GM19397 (cell line): ENCODE results near the gene STH.

Source experiments
- ATAC-seq: cut with Tn5 transposase; IDR thresholded peaks from one replicate; pipeline ENCODE4 v1.9.1; 2021; ENCODE audit warnings: mild to moderate bottlenecking, moderate library complexity; ENCODE audit not compliant: unreplicated experiment

The STH gene

DNA sequence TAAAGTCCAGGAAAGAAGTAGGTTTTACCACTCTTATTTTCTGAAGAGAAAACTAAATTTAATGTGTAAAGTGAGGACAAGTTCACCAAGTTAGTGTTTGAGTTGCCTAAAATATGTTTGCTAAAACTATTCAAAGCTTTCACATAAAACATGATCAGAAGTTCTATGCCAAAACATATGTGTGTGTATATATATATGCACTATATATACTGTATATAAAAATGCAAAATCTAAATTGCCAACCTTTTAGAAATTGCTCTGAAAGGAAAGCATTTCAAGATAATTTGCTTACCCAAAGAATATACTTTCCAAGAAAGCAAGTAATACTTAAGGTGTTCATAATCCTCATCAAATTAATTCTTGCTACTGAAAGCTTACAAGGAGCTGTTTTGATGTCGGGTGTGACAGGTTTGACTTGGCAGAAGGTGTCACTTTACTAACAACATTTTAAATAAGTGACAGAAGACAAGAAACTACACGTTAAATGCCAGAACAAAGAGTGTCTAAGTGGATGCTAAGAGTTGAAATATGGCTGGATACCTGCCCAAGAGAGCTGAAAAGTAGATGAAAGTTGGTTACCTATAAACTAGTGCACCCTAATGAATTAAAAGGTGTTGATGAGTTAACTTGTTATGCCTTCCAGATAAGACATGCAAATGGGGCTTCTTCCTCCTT, 32.3 kb upstream of the STH start:
- ATAC-seq: no peak

- ATAC-seq: no peak
These were observed 31.7 kb upstream of the STH start for GRCh38 chr17:45967378-45967777.

DNA sequence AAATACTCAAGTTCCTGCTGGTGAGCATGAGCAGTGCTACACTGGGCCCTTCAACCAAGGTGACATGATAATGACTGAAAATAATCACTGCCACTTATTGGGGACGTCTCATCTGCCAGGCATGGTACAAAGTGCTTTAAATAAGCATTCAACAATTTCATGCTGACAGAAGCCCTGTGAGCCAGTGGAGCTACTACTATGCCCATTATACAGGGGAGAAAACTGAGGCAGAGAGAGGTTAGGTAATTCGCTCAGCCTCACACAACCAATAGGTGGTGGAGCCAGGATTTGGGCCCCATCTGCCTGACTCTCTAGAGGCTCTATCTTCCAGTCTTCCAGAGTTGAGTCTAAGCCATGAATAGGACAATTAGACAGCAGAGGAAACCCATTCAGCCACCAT, 30.3 kb upstream of the STH start:
- ATAC-seq: no peak

GRCh38 chr17:45969726-45970125, 29.3 kb upstream of the STH start:
- no peak for ATAC-seq

DNA sequence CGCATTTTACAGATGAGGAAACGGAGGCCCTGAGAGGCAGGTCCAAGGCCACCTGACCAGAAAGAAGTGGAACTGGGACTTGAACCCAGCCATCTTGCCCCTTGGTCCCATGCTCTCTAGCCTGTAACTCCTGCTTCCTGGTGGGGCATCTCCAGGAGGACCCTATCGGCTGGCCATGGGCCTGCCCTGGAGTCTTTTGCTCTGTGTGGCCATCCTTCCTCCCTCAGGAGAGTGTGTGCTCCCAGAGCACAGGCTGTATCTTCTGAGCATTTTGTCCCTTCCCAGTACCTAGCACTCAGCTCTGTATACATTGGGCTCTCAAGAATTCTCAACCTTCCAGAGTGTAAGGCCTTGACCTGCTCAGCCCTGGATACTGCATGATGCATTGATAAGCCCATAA, 28.4 kb upstream of the STH start:
- ATAC-seq: no peak

GRCh38 chr17:45971698-45972141, 27.3 kb upstream of the STH start:
- no peak for ATAC-seq

DNA sequence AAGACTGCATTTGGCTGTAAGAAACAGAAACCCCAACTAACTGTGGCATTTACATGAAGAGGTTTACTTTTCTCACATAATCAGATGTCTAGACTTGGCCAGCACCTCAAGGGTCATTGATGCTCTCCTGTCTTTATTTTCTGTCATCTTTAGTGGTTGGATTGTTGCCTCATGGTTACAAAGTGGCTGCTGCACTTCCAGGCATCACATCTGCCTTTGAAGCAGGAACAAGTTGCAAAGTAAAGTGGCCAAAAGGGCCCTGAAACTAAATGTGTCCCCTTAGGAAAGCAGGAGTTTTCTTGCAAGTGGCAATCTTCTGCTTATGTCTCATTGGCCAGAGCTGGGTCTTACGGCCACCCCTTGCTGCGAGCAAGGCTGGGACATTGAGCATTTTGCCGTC, 26.5 kb upstream of the STH start:
- ATAC-seq: no peak

DNA sequence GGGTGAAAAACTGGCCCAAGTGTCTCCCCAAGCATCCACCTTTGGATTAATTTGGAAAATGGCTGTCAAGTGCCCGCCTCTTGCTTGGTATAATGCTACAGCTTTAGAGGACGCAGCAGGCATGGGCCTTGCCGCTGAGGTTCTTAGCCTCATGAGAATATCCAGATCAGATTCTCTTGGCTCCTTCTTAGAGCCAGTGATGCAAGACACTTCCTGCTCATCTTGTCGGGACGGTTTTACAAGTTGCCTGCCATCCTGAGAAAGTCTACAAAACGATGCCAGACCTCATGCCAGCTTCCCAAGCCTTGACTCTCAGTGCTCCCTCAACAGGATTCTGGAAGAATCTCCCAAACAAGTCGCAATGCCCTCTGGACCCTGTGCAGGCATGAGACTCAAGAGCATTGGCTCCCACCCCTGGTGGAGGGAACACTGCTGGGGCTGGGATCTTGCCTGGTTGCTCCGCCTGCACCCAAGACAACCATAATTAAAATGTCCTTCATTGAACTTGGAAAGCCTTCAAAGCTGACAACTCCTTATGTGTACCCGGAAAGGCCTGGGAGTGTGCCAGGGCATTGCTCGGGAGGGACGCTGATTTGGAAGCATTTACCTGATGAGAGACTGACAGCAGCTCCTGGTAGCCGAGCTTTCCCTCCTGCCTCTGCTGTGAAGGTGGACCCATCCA, 25.8 kb upstream of the STH start:
- ATAC-seq: no peak

DNA sequence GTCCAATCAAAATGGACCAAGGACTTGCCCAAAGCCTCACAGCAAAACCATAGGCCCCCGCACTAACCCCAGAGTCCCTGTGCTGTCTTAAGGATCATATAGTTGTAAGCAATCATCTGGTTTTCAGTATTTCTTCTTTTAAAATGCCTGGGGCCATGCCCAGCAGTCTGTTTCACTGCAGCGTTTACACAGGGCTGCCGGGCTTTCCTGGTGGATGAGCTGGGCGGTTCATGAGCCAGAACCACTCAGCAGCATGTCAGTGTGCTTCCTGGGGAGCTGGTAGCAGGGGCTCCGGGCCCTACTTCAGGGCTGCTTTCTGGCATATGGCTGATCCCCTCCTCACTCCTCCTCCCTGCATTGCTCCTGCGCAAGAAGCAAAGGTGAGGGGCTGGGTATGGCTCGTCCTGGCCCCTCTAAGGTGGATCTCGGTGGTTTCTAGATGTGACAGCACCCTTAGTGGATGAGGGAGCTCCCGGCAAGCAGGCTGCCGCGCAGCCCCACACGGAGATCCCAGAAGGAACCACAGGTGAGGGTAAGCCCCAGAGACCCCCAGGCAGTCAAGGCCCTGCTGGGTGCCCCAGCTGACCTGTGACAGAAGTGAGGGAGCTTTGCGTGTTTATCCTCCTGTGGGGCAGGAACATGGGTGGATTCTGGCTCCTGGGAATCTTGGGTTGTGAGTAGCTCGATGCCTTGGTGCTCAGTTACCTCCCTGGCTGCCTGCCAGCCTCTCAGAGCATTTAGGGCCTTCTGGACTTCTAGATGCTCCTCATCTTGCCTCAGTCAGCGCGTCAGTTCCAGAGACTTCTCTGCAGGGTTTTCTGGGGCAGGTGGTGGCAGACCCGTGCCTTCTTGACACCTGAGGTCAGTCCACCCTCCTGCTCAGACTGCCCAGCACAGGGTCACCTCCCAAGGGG, 24.8 kb upstream of the STH start:
- no peak for ATAC-seq

DNA sequence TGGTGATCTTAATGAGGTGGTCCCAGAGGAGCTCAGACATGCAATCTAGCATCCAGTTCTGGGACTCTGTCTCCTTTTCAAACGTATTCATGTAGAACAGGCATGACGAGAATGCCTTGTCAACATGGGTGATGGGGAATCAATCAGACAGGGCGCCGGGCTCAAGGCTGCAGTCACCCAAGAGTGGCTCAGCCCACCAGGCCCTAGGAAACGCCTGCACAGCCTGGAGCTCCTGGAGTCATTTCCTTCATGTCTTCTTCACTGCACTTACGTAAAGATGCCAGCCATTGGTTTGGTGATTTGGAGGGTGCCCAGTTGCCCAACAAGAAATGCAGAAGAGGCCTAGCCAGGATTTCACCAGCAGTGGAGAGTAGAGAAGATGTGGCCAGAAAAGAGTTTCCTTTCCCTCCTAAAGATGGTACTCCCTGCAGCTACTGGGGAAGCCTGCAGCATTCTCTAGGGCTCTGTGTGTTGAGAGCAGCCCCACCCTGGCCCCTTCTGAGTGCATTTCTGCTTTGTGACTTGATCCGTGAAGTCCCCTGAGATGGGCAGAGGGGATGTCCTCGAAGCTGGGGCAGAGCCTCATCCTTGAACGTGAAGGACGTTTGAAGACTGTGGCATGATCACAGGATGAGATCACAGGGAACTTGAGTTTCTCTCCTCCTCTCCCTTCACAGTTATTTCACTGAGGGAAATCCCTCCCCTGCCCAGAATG, 24.0 kb upstream of the STH start:
- no peak for ATAC-seq

- no peak for ATAC-seq
These were observed 23.3 kb upstream of the STH start for GRCh38 chr17:45975640-45976295.

GRCh38 chr17:45976391-45976754, 22.7 kb upstream of the STH start:
- no peak for ATAC-seq

DNA sequence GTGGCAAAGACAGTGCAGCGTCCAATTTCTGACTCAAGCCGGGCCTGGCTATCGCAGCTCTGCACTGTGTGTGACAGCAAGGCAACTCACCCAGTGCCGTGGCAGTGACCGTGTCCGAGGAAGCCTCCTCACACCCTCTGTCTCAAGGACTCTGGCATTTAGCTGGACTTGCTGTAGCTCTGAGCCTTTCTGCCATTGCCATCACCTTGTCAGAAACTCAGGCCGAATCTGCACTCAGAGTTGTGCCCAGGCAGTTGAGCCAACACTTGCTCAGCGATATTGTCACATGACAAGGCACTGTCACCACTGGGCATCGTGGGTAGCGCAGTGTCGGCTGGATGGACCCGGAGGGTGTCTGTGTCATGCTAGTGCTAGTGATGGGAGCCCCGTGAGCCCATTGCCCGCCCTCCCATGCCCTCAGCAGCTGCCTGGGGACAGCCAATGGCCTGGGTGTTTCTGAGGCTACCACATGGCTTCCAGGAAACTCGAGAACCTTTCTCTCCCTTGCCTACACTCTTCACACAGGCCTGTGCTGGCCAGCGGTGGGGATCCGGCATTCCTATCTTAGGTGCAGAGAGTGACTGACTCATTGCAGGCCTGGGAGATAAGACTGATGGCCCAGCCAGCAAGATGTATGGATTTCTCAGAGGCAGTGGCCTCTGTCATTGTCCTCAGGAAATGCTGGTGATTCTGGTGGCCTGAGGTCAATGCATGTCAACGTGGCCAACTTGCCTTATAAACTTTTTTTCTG, 22.1 kb upstream of the STH start:
- no peak for ATAC-seq

GRCh38 chr17:45977506-45977824, 21.6 kb upstream of the STH start:
- ATAC-seq: no peak

- no peak for ATAC-seq
These were observed 20.9 kb upstream of the STH start for GRCh38 chr17:45977976-45978626.

GRCh38 chr17:45979137-45979536, 19.9 kb upstream of the STH start:
- no peak for ATAC-seq

DNA sequence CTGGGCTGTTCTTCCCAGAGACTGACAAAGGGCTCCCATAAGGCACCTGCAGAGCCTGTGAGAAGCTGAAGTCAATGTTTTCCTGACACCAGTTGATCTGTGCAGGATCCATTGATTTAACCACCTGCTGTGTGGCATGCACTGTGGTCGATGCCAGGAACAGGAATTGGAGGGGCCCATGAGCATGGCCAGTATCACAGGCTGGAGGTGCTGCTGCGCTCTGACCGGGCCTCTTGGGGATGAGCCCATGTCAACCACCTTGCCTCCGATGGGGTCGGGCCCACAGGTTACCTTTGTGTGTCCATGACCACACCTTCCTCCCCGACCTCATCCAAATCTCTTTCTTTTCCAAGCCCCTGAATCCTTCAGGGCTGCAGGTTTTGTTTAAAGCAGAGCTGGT, 18.2 kb upstream of the STH start:
- no peak for ATAC-seq

- no peak for ATAC-seq
These were observed 17.7 kb upstream of the STH start for GRCh38 chr17:45981306-45981705.

DNA sequence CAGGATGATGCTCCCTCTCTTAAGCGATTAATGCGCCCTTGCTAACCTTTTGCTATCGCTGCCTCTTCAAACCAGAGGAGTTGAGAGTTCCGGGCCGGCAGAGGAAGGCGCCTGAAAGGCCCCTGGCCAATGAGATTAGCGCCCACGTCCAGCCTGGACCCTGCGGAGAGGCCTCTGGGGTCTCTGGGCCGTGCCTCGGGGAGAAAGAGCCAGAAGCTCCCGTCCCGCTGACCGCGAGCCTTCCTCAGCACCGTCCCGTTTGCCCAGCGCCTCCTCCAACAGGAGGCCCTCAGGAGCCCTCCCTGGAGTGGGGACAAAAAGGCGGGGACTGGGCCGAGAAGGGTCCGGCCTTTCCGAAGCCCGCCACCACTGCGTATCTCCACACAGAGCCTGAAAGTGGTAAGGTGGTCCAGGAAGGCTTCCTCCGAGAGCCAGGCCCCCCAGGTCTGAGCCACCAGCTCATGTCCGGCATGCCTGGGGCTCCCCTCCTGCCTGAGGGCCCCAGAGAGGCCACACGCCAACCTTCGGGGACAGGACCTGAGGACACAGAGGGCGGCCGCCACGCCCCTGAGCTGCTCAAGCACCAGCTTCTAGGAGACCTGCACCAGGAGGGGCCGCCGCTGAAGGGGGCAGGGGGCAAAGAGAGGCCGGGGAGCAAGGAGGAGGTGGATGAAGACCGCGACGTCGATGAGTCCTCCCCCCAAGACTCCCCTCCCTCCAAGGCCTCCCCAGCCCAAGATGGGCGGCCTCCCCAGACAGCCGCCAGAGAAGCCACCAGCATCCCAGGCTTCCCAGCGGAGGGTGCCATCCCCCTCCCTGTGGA, 16.0 kb upstream of the STH start:
- no peak for ATAC-seq
